ENCODE data around the gene NISCH. TPM values are rescaled to one million over a fixed set of nuclear protein-coding genes. Genes with fewer than 3 reads are reported as not detected.

Gene NISCH
- total RNA-seq, 1 experiment from 2014 or later, result 104 TPM

DNA sequence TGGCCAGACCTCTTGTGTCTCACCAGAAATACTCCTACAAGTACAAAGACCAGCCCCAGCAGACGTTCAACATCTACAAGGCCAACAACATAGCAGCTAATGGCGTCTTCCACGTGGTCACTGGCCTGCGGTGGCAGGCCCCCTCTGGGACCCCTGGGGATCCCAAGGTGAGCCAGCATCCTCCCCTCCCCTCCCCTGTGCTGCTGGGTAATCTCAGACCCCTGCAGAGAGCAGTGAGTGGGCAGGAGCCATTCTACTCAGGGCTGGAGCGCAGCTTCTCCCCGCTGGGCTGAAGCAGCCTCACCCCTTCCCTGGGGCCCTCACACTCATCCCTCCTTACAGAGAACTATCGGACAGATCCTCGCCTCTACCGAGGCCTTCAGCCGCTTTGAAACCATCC, 49.6 kb downstream of the NISCH start:
- Histone ChIP-seq H3K23me2 (ENCODE audit: insufficient read length, low read depth, low read length, poor library complexity, severe bottlenecking) (no peaks in the 10 kb centered on the region), H3K14ac (ENCODE audit: insufficient read depth, low read length) (no peak overlapping the region), H3K4ac (ENCODE audit: low read depth, low read length) (no peak overlapping the region), H2BK120ac (ENCODE audit: low read depth, low read length, poor library complexity, severe bottlenecking) (no peak overlapping the region), H4K91ac (ENCODE audit: insufficient read length, low read depth, low read length) (no peak overlapping the region), H2BK20ac (ENCODE audit: low read depth, low read length, poor library complexity, severe bottlenecking) (no peak overlapping the region), H2BK15ac (ENCODE audit: low read depth, low read length) (no peak overlapping the region), H4K8ac (replicated peaks; ENCODE audit: insufficient read length, low read depth, low read length) (no peak overlapping the region), H3K18ac (ENCODE audit: insufficient read length, low read depth, low read length) (no peak overlapping the region), H3K4me1 (ENCODE audit: insufficient read depth, low read length) (no peaks in the 10 kb centered on the region; the same call in 1 of the 2 replicates), H3K9me3 (ENCODE audit: control insufficient read depth, low read depth, low read length) (no peaks in the 10 kb centered on the region), H2AK5ac (ENCODE audit: insufficient read length, low read length) (no peak overlapping the region), H2BK5ac (ENCODE audit: insufficient read length, low read length) (no peak overlapping the region), H4K5ac (ENCODE audit: insufficient read length, low read depth, low read length) (no peak overlapping the region), H3K56ac (ENCODE audit: insufficient read length, low read depth, low read length) (no peak overlapping the region), H3K4me2 (ENCODE audit: insufficient read depth, insufficient read length, low read length) (no peak overlapping the region), H3K9ac (ENCODE audit: extremely low read depth, insufficient read length, low read length) (no peak overlapping the region), H3K79me2 (ENCODE audit: insufficient read depth, low read length) (no peaks in the 10 kb centered on the region), H2BK12ac (ENCODE audit: insufficient read length, low read depth, low read length) (no peak overlapping the region), H4K20me1 (ENCODE audit: control insufficient read depth, insufficient read depth, insufficient read length) (no peaks in the 10 kb centered on the region), H3T11ph (ENCODE audit: low read length) (no peak overlapping the region), H3K27me3 (ENCODE audit: insufficient read depth, low read length) (no peaks in the 10 kb centered on the region), H3K79me1 (ENCODE audit: insufficient read depth, low read depth, low read length, poor library complexity, severe bottlenecking) (no peaks in the 10 kb centered on the region), H2AFZ (ENCODE audit: low read length) (no peak overlapping the region), H3K23ac (ENCODE audit: insufficient read length, low read depth, low read length) (no peak overlapping the region), H3K27ac (ENCODE audit: insufficient read length, low read depth, low read length) (no peak overlapping the region)
- Mint-ChIP-seq H3K9me3 (no peaks in the 10 kb centered on the region), H3K36me3 (ENCODE audit: insufficient read depth in 1 of 3, low read depth in 3 of 3) (no peaks in the 10 kb centered on the region; a peak in 1 of 7 replicates), H3K27ac (no peak overlapping the region), H3K27me3 (ENCODE audit: low read depth) (no peaks in the 10 kb centered on the region; the same call in 1 of the 2 replicates), H3K4me1 (peaks cover 14 to 27% of the 10 kb centered on the region in 2 experiments), H3K4me3 (no peak overlapping the region)
- DNase-seq, result no peak
- TF ChIP-seq, protein P1, sequence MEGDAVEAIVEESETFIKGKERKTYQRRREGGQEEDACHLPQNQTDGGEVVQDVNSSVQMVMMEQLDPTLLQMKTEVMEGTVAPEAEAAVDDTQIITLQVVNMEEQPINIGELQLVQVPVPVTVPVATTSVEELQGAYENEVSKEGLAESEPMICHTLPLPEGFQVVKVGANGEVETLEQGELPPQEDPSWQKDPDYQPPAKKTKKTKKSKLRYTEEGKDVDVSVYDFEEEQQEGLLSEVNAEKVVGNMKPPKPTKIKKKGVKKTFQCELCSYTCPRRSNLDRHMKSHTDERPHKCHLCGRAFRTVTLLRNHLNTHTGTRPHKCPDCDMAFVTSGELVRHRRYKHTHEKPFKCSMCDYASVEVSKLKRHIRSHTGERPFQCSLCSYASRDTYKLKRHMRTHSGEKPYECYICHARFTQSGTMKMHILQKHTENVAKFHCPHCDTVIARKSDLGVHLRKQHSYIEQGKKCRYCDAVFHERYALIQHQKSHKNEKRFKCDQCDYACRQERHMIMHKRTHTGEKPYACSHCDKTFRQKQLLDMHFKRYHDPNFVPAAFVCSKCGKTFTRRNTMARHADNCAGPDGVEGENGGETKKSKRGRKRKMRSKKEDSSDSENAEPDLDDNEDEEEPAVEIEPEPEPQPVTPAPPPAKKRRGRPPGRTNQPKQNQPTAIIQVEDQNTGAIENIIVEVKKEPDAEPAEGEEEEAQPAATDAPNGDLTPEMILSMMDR (conservative IDR thresholded peaks at IDR 0.05), result no peak
- no CpG with 5 or more reads among the region's 10 CpGs for WGBS (ENCODE audit: extremely low coverage, insufficient read length, low lambda C conversion rate)

All from H9 (cell line).